ENCODE data around the gene PADI3. TPM values are rescaled to one million over a fixed set of nuclear protein-coding genes. Genes with fewer than 3 reads are reported as not detected.

Gene PADI3
- total and polyA plus RNA-seq, 9 donors: 0.05 TPM; not detected in 8

GRCh38 chr1:17251246-17251645 is 2.3 kb downstream of the PADI3 start:
- Histone ChIP-seq H3K9me3 (replicated peaks; ENCODE audit: control insufficient read depth, low read depth, low read length) (no peaks in the 10 kb centered on the region), H3K27me3 (ENCODE audit: control insufficient read depth, insufficient read depth, low read length) (peaks cover 2% of the 10 kb centered on the region)
- WGBS (ENCODE audit: insufficient coverage): 70% methylated on average over 2 of the region's 5 CpGs

GRCh38 chr1:17251701-17252376 is 2.9 kb downstream of the PADI3 start:
- Histone ChIP-seq H3K27me3 (ENCODE audit: control insufficient read depth, insufficient read depth, low read length) (peaks cover 2% of the 10 kb centered on the region), H3K4me1 (ENCODE audit: control insufficient read depth, insufficient read depth, low read length) (no peaks in the 10 kb centered on the region), H3K9me3 (replicated peaks; ENCODE audit: control insufficient read depth, low read depth, low read length) (no peaks in the 10 kb centered on the region), H3K36me3 (ENCODE audit: control insufficient read depth, insufficient read depth, low read length) (no peaks in the 10 kb centered on the region), H3K27ac (ENCODE audit: low read length) (no peak overlapping the region), H3K4me3 (ENCODE audit: low read length) (no peak overlapping the region)
- DNase-seq: no peak
- WGBS (ENCODE audit: insufficient coverage): 51% methylated on average over 3 of the region's 3 CpGs

More at GRCh38 chr1:17251246-17251645, 2.3 kb downstream of the PADI3 start:
- H3K4me3 ChIP-seq (ENCODE audit: low read length): no peak overlapping the region
- H3K4me1 ChIP-seq (ENCODE audit: control insufficient read depth, insufficient read depth, low read length): no peaks in the 10 kb centered on the region
- no peak overlapping the region for H3K27ac ChIP-seq (ENCODE audit: low read length)
- no peak for DNase-seq
- no peaks in the 10 kb centered on the region for H3K36me3 ChIP-seq (ENCODE audit: control insufficient read depth, insufficient read depth, low read length)

- Histone ChIP-seq H3K4me1 (ENCODE audit: control insufficient read depth, insufficient read depth, low read length) (no peaks in the 10 kb centered on the region), H3K27ac (ENCODE audit: low read length) (no peak overlapping the region), H3K4me3 (ENCODE audit: low read length) (no peak overlapping the region), H3K36me3 (ENCODE audit: control insufficient read depth, insufficient read depth, low read length) (no peaks in the 10 kb centered on the region), H3K27me3 (ENCODE audit: control insufficient read depth, insufficient read depth, low read length) (peaks cover 8% of the 10 kb centered on the region), H3K9me3 (replicated peaks; ENCODE audit: control insufficient read depth, low read depth, low read length) (no peaks in the 10 kb centered on the region)
- DNase-seq: no peak
- WGBS (ENCODE audit: insufficient coverage): 44% methylated on average over 3 of the region's 5 CpGs
Observed at GRCh38 chr1:17255336-17255735, 6.4 kb downstream of the PADI3 start.

DNA sequence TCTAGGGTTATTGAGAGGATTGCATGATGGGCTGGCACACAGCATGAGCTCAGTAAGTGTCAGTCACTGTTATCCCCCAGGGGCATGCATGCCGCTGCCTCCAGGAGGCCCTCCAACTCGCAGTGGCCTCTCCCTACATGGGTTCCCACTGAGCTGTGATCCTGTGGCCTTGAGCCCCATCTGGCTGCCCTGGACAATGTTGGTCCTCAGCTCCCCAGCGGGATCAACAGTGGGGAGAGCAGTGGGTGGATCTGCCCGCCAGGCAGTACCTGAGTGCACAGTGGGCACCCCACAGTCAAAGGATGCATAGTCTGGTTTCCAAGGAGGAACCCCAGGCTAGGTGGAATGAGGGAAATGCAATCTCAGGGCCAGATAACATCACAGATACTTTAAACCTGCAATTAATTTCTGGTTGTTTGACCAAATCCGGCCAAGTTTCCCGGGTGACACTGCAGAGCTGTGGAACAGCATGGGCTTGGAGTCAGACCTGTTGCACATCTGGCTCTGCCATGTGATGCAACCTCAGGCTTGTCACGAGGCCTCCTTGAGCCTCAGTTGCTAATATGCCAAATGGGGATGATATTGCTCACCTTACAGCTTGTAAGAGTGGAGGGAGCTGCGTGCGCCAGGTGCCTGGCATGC is 9.3 kb downstream of the PADI3 start:
- Histone ChIP-seq H3K9me3 (replicated peaks; ENCODE audit: control insufficient read depth, low read depth, low read length) (no peaks in the 10 kb centered on the region), H3K4me3 (ENCODE audit: low read length) (no peak overlapping the region), H3K36me3 (ENCODE audit: control insufficient read depth, insufficient read depth, low read length) (no peaks in the 10 kb centered on the region), H3K4me1 (ENCODE audit: control insufficient read depth, insufficient read depth, low read length) (no peaks in the 10 kb centered on the region), H3K27ac (ENCODE audit: low read length) (no peak overlapping the region), H3K27me3 (ENCODE audit: control insufficient read depth, insufficient read depth, low read length) (peaks cover 7% of the 10 kb centered on the region)
- 25% methylated on average over 4 of the region's 9 CpGs for WGBS (ENCODE audit: insufficient coverage)
- peak; percentile 27 for DNase-seq

- Histone ChIP-seq H3K9me3 (replicated peaks; ENCODE audit: control insufficient read depth, low read depth, low read length) (no peaks in the 10 kb centered on the region), H3K27ac (ENCODE audit: low read length) (no peak overlapping the region), H3K36me3 (ENCODE audit: control insufficient read depth, insufficient read depth, low read length) (no peaks in the 10 kb centered on the region), H3K4me1 (ENCODE audit: control insufficient read depth, insufficient read depth, low read length) (no peaks in the 10 kb centered on the region), H3K4me3 (ENCODE audit: low read length) (no peak overlapping the region), H3K27me3 (ENCODE audit: control insufficient read depth, insufficient read depth, low read length) (peaks cover 7% of the 10 kb centered on the region)
- DNase-seq: no peak
- WGBS (ENCODE audit: insufficient coverage): 62% methylated on average over 5 of the region's 6 CpGs
Observed at GRCh38 chr1:17258758-17259130, 9.8 kb downstream of the PADI3 start.

GRCh38 chr1:17259233-17259873 is 10.5 kb downstream of the PADI3 start:
- WGBS (ENCODE audit: insufficient coverage): 72% methylated on average over 20 of the region's 24 CpGs
- Histone ChIP-seq H3K9me3 (replicated peaks; ENCODE audit: control insufficient read depth, low read depth, low read length) (no peaks in the 10 kb centered on the region), H3K4me3 (ENCODE audit: low read length) (no peak overlapping the region), H3K27me3 (ENCODE audit: control insufficient read depth, insufficient read depth, low read length) (peaks cover 7% of the 10 kb centered on the region), H3K4me1 (ENCODE audit: control insufficient read depth, insufficient read depth, low read length) (no peaks in the 10 kb centered on the region), H3K27ac (ENCODE audit: low read length) (no peak overlapping the region), H3K36me3 (ENCODE audit: control insufficient read depth, insufficient read depth, low read length) (no peaks in the 10 kb centered on the region)
- no peak for DNase-seq

DNA sequence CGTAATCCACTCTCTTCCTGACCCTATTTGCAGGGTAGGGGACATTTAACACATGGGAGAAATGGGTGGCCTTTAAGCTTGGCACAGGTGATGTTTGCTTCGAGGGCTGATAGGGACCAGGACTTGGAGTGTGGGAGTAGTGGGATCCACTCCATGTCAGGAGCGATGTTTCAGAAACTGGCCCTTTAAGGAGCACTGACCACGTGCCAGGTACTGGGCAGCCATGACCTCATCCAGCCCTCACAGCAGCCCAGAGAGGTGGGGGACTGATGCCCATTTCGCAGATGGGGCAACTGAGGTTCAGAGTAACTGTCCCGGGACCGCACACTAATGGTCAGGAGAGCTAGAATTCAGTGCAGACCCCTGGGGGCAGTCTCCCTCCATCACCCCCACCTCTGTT is 11.4 kb downstream of the PADI3 start:
- no peaks in the 10 kb centered on the region for H3K4me1 ChIP-seq (ENCODE audit: control insufficient read depth, insufficient read depth, low read length)
- no peaks in the 10 kb centered on the region for H3K9me3 ChIP-seq (replicated peaks; ENCODE audit: control insufficient read depth, low read depth, low read length)
- no peak overlapping the region for H3K27ac ChIP-seq (ENCODE audit: low read length)
- no peak overlapping the region for H3K4me3 ChIP-seq (ENCODE audit: low read length)
- no peak for DNase-seq
- no peaks in the 10 kb centered on the region for H3K36me3 ChIP-seq (ENCODE audit: control insufficient read depth, insufficient read depth, low read length)
- H3K27me3 ChIP-seq (ENCODE audit: control insufficient read depth, insufficient read depth, low read length): peaks cover 7% of the 10 kb centered on the region
- 65% methylated on average over 6 of the region's 7 CpGs for WGBS (ENCODE audit: insufficient coverage)

DNA sequence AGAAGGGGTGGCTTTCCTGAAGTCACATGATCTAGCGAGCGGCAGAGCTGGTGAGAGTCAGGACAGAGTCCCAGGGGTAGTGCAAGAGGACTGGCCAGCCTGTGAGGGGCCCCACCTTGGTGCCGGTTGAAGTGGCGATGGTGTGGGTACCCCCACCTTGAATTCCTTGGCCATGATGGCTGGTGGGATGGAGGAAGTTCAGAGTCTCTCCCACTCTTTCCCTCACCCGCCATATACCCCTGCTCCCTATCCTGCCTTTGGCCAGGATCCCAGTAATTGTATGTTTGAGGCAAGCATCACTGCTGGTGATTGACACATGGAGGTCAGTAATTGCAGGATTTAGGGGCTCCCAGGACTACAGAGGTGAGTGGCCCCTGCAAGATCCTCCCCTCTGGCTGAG is 11.8 kb downstream of the PADI3 start:
- H3K27me3 ChIP-seq (ENCODE audit: control insufficient read depth, insufficient read depth, low read length): peaks cover 7% of the 10 kb centered on the region
- no peaks in the 10 kb centered on the region for H3K36me3 ChIP-seq (ENCODE audit: control insufficient read depth, insufficient read depth, low read length)
- H3K4me1 ChIP-seq (ENCODE audit: control insufficient read depth, insufficient read depth, low read length): no peaks in the 10 kb centered on the region
- no peak overlapping the region for H3K4me3 ChIP-seq (ENCODE audit: low read length)
- WGBS (ENCODE audit: insufficient coverage): 68% methylated on average over 2 of the region's 5 CpGs
- DNase-seq: no peak
- H3K27ac ChIP-seq (ENCODE audit: low read length): no peak overlapping the region
- no peaks in the 10 kb centered on the region for H3K9me3 ChIP-seq (replicated peaks; ENCODE audit: control insufficient read depth, low read depth, low read length)

- H3K27ac ChIP-seq (ENCODE audit: low read length): no peak overlapping the region
- DNase-seq: no peak
- no peaks in the 10 kb centered on the region for H3K9me3 ChIP-seq (replicated peaks; ENCODE audit: control insufficient read depth, low read depth, low read length)
- H3K27me3 ChIP-seq (ENCODE audit: control insufficient read depth, insufficient read depth, low read length): peaks cover 4% of the 10 kb centered on the region
- H3K4me3 ChIP-seq (ENCODE audit: low read length): no peak overlapping the region
- H3K4me1 ChIP-seq (ENCODE audit: control insufficient read depth, insufficient read depth, low read length): no peaks in the 10 kb centered on the region
- H3K36me3 ChIP-seq (ENCODE audit: control insufficient read depth, insufficient read depth, low read length): no peaks in the 10 kb centered on the region
Observed at GRCh38 chr1:17263936-17264335, 15.0 kb downstream of the PADI3 start.

DNA sequence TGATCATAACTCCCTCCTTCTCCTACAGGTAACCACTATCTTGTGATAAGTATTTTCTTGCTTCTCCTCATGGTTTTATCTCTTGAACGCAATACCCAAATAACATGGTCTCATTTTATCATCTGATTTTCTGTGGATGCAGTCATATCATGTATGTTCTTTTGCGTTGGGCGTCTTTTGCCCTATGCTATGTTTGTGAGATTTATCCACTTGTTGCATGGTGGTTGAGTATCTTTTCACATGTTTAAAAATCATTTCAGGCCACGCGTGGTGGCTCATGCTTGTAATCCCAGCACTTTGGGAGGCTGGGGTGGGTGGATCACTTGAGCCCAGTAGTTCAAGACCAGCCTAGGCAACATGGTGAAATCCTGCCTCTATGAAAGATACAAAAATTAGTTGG is 15.6 kb downstream of the PADI3 start:
- no peak overlapping the region for H3K27ac ChIP-seq (ENCODE audit: low read length)
- no peak overlapping the region for H3K4me3 ChIP-seq (ENCODE audit: low read length)
- H3K36me3 ChIP-seq (ENCODE audit: control insufficient read depth, insufficient read depth, low read length): no peaks in the 10 kb centered on the region
- DNase-seq: no peak
- H3K4me1 ChIP-seq (ENCODE audit: control insufficient read depth, insufficient read depth, low read length): no peaks in the 10 kb centered on the region
- no peaks in the 10 kb centered on the region for H3K9me3 ChIP-seq (replicated peaks; ENCODE audit: control insufficient read depth, low read depth, low read length)
- H3K27me3 ChIP-seq (ENCODE audit: control insufficient read depth, insufficient read depth, low read length): peaks cover 2% of the 10 kb centered on the region
- 30% methylated on average over 2 of the region's 5 CpGs for WGBS (ENCODE audit: insufficient coverage)

All from muscle of leg (tissue), 11 donors.